ENCODE data around the gene USP9X.

- TF ChIP-seq REST (IDR thresholded peaks at IDR 0.05; ENCODE audit: low read depth, low read length) (no peak), FOXM1 (IDR thresholded peaks at IDR 0.05; ENCODE audit: low read depth) (no peak), USF1 (IDR thresholded peaks at IDR 0.05; ENCODE audit: borderline replicate concordance, low read depth) (no peak), CTCF (IDR thresholded peaks at IDR 0.05) (no peak), EP300 (IDR thresholded peaks at IDR 0.05; ENCODE audit: borderline replicate concordance in 1 of 2, low read depth in 1 of 2, low read length in 1 of 2) (no peak)
These were observed 250 bp downstream of the USP9X start for GRCh38 chrX:41085512-41085877.

All from SK-N-SH (cell line).